ENCODE results near the gene ZFYVE21.

Gene ZFYVE21

GRCh38 chr14:103740991-103741689 is 25.5 kb downstream of the ZFYVE21 start:
- Histone ChIP-seq H3K36me3 (ENCODE audit: insufficient read depth, low read length) (no peaks in the 10 kb centered on the region), H3K4me2 (ENCODE audit: insufficient read depth, low read length) (no peak overlapping the region), H3K79me2 (ENCODE audit: insufficient read depth, low read length) (no peaks in the 10 kb centered on the region), H3K4me3 (ENCODE audit: low read depth in 1 of 2, low read length in 2 of 2) (no peak overlapping the region), H2AFZ (ENCODE audit: low read depth, low read length) (no peak overlapping the region), H3K27me3 (ENCODE audit: insufficient read depth, low read length, poor library complexity) (no peaks in the 10 kb centered on the region), H3K9ac (ENCODE audit: low read depth, low read length) (no peak overlapping the region), H3K4me1 (ENCODE audit: insufficient read depth, low read length) (no peaks in the 10 kb centered on the region), H3K9me3 (ENCODE audit: insufficient read depth, low read length, severe bottlenecking) (no peaks in the 10 kb centered on the region), H3K27ac (ENCODE audit: low read length) (no peak overlapping the region; the same call in 1 of the 2 replicates), H4K20me1 (ENCODE audit: insufficient read depth, low read length) (no peaks in the 10 kb centered on the region)
- ATAC-seq (ENCODE audit: insufficient read depth, low read depth) (no peak), DNase-seq (no peak)
- TF ChIP-seq EZH2 (IDR thresholded peaks at IDR 0.05; ENCODE audit: borderline replicate concordance, low read depth, low read length, severe bottlenecking) = no peak
- no peak for TF ChIP-seq CTCF (IDR thresholded peaks at IDR 0.05; ENCODE audit: borderline replicate concordance, extremely low read depth, low read length, poor library complexity, severe bottlenecking)

- Histone ChIP-seq H3K27ac (ENCODE audit: low read length) (no peak overlapping the region), H3K9me3 (ENCODE audit: insufficient read depth, low read length, severe bottlenecking) (no peaks in the 10 kb centered on the region), H3K36me3 (ENCODE audit: insufficient read depth, low read length) (no peaks in the 10 kb centered on the region), H2AFZ (ENCODE audit: low read depth, low read length) (no peak overlapping the region), H3K9ac (ENCODE audit: low read depth, low read length) (no peak overlapping the region), H3K27me3 (ENCODE audit: insufficient read depth, low read length, poor library complexity) (no peaks in the 10 kb centered on the region), H3K4me2 (ENCODE audit: insufficient read depth, low read length) (no peak overlapping the region), H3K4me3 (ENCODE audit: low read depth in 1 of 2, low read length in 2 of 2) (no peak overlapping the region), H3K4me1 (ENCODE audit: insufficient read depth, low read length) (0 out of 2 replicates have a peak, but pooled peaks cover under 1% of the 10 kb centered on the region), H4K20me1 (ENCODE audit: insufficient read depth, low read length) (no peaks in the 10 kb centered on the region), H3K79me2 (ENCODE audit: insufficient read depth, low read length) (no peaks in the 10 kb centered on the region)
- no peak for DNase-seq
- ATAC-seq (ENCODE audit: insufficient read depth, low read depth) = no peak
- TF ChIP-seq CTCF (IDR thresholded peaks at IDR 0.05; ENCODE audit: borderline replicate concordance, extremely low read depth, low read length, poor library complexity, severe bottlenecking) (no peak), EZH2 (IDR thresholded peaks at IDR 0.05; ENCODE audit: borderline replicate concordance, low read depth, low read length, severe bottlenecking) (no peak)
These were observed 26.3 kb downstream of the ZFYVE21 start for GRCh38 chr14:103741876-103742275.

GRCh38 chr14:103742499-103743255 is 27.1 kb downstream of the ZFYVE21 start:
- no peaks in the 10 kb centered on the region for H3K79me2 ChIP-seq (ENCODE audit: insufficient read depth, low read length)
- no peak overlapping the region for H2AFZ ChIP-seq (ENCODE audit: low read depth, low read length)
- TF ChIP-seq EZH2 (IDR thresholded peaks at IDR 0.05; ENCODE audit: borderline replicate concordance, low read depth, low read length, severe bottlenecking) = no peak
- no peak for TF ChIP-seq CTCF (IDR thresholded peaks at IDR 0.05; ENCODE audit: borderline replicate concordance, extremely low read depth, low read length, poor library complexity, severe bottlenecking)
- DNase-seq = no peak
- H3K9ac ChIP-seq (ENCODE audit: low read depth, low read length) = no peak overlapping the region
- no peaks in the 10 kb centered on the region for H4K20me1 ChIP-seq (ENCODE audit: insufficient read depth, low read length)
- no peaks in the 10 kb centered on the region for H3K27me3 ChIP-seq (ENCODE audit: insufficient read depth, low read length, poor library complexity)
- H3K4me1 ChIP-seq (ENCODE audit: insufficient read depth, low read length) = peaks cover 9% of the 10 kb centered on the region
- H3K27ac ChIP-seq (ENCODE audit: low read length) = no peak overlapping the region
- H3K4me2 ChIP-seq (ENCODE audit: insufficient read depth, low read length) = no peak overlapping the region
- no peak for ATAC-seq (ENCODE audit: insufficient read depth, low read depth)
- H3K9me3 ChIP-seq (ENCODE audit: insufficient read depth, low read length, severe bottlenecking) = no peaks in the 10 kb centered on the region
- no peaks in the 10 kb centered on the region for H3K36me3 ChIP-seq (ENCODE audit: insufficient read depth, low read length)
- H3K4me3 ChIP-seq (ENCODE audit: low read depth in 1 of 2, low read length in 2 of 2) = no peak overlapping the region
